ENCODE measurements around the gene SAE1. TPM values are rescaled to one million over a fixed set of nuclear protein-coding genes. Genes with fewer than 3 reads are reported as not detected.
"Not testable (repeated sequence)": the region's sequence is repeated elsewhere in the genome, so short reads cannot be mapped to it uniquely, and the experiment has no call there.

SAE1 gene
- total RNA-seq, 1 experiment from 2014 or later, result 324 TPM

- no peaks in the 10 kb centered on the region for H3K36me3 ChIP-seq
- H3K27me3 ChIP-seq (replicated peaks), result peaks cover 5% of the 10 kb centered on the region; the same call in 1 of the 2 replicates
- no peaks in the 10 kb centered on the region for H3K9me3 ChIP-seq (replicated peaks)
- no peak overlapping the region for H3K4me3 ChIP-seq
- H3K4me1 ChIP-seq (replicated peaks), result peaks cover 38% of the 10 kb centered on the region
- no peak for DNase-seq (ENCODE audit: low read depth in 1 of 2, low spot score in 2 of 2)
- H3K27ac ChIP-seq, result no peak overlapping the region
These were observed 111.4 kb downstream of the SAE1 start for GRCh38 chr19:47241919-47242577.

DNA sequence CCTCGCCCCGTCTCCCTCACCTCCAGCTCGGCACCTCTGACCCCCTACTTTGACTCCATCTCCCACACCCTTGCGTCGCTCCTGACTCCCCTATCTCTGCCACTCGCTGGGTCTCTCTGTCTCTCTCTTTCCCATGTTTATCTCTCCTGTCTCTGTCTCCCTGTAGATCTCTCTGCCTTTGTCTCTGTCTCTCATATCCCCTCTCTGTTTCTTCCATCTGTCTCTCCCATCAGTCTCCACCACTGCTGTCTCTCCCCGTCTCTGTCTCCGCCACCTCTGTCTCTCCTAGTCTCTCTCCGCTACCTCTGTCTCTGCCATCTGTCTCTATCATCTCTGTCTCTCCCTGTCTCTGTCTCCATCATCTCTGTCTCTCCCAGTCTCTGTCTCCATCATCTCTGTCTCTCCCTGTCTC lies 112.7 kb downstream of the SAE1 start:
- peak overlapping the region; percentile 28 for H3K4me3 ChIP-seq
- no peaks in the 10 kb centered on the region for H3K36me3 ChIP-seq
- peak overlapping the region; percentile 78 for H3K27ac ChIP-seq
- peaks cover 5% of the 10 kb centered on the region; the same call in 1 of the 2 replicates for H3K27me3 ChIP-seq (replicated peaks)
- H3K9me3 ChIP-seq (replicated peaks), result no peaks in the 10 kb centered on the region
- peaks cover 38% of the 10 kb centered on the region for H3K4me1 ChIP-seq (replicated peaks)
- no peak for DNase-seq (ENCODE audit: low read depth in 1 of 2, low spot score in 2 of 2)

DNA sequence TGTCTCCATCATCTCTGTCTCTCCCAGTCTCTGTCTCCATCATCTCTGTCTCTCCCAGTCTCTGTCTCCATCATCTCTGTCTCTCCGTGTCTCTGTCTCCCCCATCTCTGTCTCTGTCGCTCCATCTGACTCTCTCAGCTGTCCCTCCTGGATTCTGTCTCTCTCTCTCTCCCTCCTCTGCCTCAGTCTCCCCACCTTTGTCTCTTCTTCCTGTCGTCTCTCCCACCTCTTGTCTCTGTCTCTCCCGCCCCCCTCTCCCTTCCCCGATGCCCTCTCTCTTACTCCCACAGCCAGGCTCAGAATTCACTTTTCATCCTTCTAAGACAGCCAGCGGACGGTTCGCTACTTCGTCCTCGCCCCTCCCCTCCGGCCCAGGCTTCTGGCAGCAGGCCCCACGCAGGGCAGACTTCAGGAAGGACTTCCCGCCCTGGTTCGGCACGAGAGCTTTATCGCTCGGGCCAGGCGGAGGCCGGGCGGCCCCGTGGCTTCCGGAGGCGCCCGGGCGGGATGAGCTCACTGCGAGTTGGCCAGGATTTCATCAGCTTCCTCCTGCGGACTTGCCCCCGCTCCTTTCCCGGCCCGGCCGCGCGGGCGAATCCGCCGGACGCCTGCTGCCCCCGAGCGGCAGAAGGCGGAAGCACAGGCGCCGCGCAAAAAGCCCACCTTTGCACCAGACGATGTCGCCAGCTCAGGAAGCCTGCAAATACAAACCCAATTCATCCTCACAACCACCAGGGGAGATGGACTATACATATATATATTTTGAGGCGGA lies 113.3 kb downstream of the SAE1 start:
- Histone ChIP-seq H3K9me3 (replicated peaks) (no peaks in the 10 kb centered on the region), H3K36me3 (no peaks in the 10 kb centered on the region), H3K4me3 (peak overlapping the region; percentile 28), H3K4me1 (replicated peaks) (peaks cover 38% of the 10 kb centered on the region), H3K27me3 (replicated peaks) (peaks cover 5% of the 10 kb centered on the region; the same call in 1 of the 2 replicates), H3K27ac (peak overlapping the region; percentile 78)
- DNase-seq (ENCODE audit: low read depth in 1 of 2, low spot score in 2 of 2), result peak; percentile 97

DNA sequence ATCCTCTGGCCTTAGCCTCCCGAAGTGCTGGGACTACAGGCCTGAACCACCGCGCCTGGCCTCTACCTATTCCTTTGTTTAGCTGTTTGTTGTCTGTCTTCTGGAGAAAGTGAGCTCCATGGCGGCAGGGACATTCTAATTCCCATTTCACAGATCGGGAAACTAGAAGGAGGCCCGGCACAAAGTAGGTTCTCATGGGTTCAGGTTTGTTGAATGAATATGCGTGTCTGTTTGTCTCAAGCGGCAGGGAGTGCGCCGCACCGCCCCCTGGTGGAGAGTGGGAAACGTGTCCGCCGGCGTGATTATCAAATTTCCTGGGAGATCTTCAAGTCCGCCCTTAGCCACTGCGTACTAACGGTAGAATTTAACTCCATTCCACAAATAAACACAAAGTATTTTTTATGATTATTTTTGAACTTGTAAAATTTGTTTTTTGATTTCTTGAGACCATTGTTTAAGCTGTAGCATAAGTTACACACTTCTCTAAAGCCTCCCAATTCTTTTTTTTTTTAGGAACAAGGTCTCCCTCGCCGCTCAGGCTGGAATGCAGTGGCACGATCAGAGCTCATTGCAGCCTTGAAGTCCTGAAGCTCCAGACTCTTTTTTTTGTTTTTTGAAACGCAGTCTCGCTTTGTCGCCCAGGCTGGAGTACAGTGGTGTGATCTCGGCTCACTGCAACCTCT lies 116.8 kb downstream of the SAE1 start:
- peak; percentile 59 to 70 for DNase-seq (ENCODE audit: low read depth in 1 of 2, low spot score in 2 of 2)
- no peaks in the 10 kb centered on the region for H3K9me3 ChIP-seq (replicated peaks)
- no peaks in the 10 kb centered on the region for H3K27me3 ChIP-seq (replicated peaks)
- H3K36me3 ChIP-seq, result no peaks in the 10 kb centered on the region
- H3K4me1 ChIP-seq (replicated peaks), result peaks cover 31% of the 10 kb centered on the region
- H3K4me3 ChIP-seq, result no peak overlapping the region
- no peak overlapping the region for H3K27ac ChIP-seq

DNA sequence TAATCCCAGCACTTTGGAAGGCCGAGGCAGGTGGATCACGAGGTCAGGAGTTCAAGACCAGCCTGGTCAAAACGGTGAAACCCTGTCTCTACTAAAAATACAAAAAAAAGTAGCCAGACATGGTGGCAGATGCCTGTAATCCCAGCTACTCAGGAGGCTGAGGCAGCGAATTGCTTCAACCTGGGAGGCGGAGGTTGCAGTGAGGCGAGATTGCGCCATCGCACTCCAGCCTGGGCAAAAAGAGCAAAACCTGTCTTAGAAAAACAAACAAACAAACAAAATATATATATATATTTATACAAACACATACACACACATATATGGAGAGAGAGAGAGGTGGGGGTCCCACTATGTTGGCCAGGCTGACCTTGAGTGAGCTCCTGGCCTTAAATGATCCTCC lies 122.4 kb downstream of the SAE1 start:
- H3K9me3 ChIP-seq (replicated peaks); H3K27me3 ChIP-seq (replicated peaks); H3K36me3 ChIP-seq; DNase-seq (ENCODE audit: low read depth in 1 of 2, low spot score in 2 of 2); H3K4me3 ChIP-seq: not testable (repeated sequence)
- peaks cover 40% of the 10 kb centered on the region for H3K4me1 ChIP-seq (replicated peaks)
- H3K27ac ChIP-seq, result peak overlapping the region; percentile 59

DNA sequence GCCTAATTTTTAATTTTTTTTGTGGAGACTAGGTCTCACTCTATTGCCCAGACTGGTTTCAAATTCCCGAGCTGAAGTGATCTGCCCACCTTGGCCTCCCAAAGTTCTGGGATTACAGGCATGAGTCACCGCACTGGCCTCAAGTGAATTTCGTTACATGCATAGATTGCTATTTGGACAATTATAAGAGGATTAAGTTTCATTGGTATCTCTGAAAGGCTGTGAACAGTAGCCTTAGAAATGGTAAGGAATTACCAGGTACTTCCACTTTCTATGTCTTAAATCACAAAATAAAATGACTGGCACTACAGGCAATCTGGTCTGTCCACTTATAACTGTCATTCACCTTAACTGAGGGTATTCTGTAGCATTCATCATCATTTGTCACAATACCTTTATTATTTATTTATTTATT lies 122.8 kb downstream of the SAE1 start:
- Histone ChIP-seq H3K9me3 (replicated peaks) (no peaks in the 10 kb centered on the region), H3K4me1 (replicated peaks) (peaks cover 44% of the 10 kb centered on the region), H3K27ac (peak overlapping the region; percentile 59), H3K36me3 (peaks cover 9% of the 10 kb centered on the region), H3K27me3 (replicated peaks) (no peaks in the 10 kb centered on the region), H3K4me3 (no peak overlapping the region)
- DNase-seq (ENCODE audit: low read depth in 1 of 2, low spot score in 2 of 2), result peak; percentile 74 to 80

GRCh38 chr19:47253970-47254369 lies 123.3 kb downstream of the SAE1 start:
- H3K4me1 ChIP-seq (replicated peaks), result peaks cover 45% of the 10 kb centered on the region
- no peaks in the 10 kb centered on the region for H3K27me3 ChIP-seq (replicated peaks)
- no peak overlapping the region for H3K4me3 ChIP-seq
- H3K27ac ChIP-seq, result peak overlapping the region; percentile 59
- no peaks in the 10 kb centered on the region for H3K9me3 ChIP-seq (replicated peaks)
- peaks cover 14% of the 10 kb centered on the region for H3K36me3 ChIP-seq
- DNase-seq (ENCODE audit: low read depth in 1 of 2, low spot score in 2 of 2), result no peak

- Histone ChIP-seq H3K36me3 (peaks cover 35% of the 10 kb centered on the region), H3K27me3 (replicated peaks) (no peaks in the 10 kb centered on the region), H3K4me3 (peak within 1 kb of the TSS; percentile 50), H3K27ac (peak within 1 kb of the TSS; percentile 90), H3K9me3 (replicated peaks) (no peaks in the 10 kb centered on the region), H3K4me1 (replicated peaks) (peaks cover 38% of the 10 kb centered on the region)
- DNase-seq (ENCODE audit: low read depth in 1 of 2, low spot score in 2 of 2), result peak; percentile 92 to 97
These were observed 125.5 kb downstream of the SAE1 start, which contains the start of gene CCDC9 for GRCh38 chr19:47255879-47256692. TSS of gene CCDC9 (plus strand) at chr19:47256525. CDS start at chr19:47258401, 1,876 bp downstream.

- Histone ChIP-seq H3K27me3 (replicated peaks) (no peaks in the 10 kb centered on the region), H3K9me3 (replicated peaks) (no peaks in the 10 kb centered on the region), H3K36me3 (peaks cover 40% of the 10 kb centered on the region), H3K27ac (peak overlapping the region; percentile 90), H3K4me3 (peak overlapping the region; percentile 50), H3K4me1 (replicated peaks) (peaks cover 37% of the 10 kb centered on the region)
- DNase-seq (ENCODE audit: low read depth in 1 of 2, low spot score in 2 of 2), result peak; percentile 97 to 100
These were observed 126.2 kb downstream of the SAE1 start for GRCh38 chr19:47256693-47257410.

DNA sequence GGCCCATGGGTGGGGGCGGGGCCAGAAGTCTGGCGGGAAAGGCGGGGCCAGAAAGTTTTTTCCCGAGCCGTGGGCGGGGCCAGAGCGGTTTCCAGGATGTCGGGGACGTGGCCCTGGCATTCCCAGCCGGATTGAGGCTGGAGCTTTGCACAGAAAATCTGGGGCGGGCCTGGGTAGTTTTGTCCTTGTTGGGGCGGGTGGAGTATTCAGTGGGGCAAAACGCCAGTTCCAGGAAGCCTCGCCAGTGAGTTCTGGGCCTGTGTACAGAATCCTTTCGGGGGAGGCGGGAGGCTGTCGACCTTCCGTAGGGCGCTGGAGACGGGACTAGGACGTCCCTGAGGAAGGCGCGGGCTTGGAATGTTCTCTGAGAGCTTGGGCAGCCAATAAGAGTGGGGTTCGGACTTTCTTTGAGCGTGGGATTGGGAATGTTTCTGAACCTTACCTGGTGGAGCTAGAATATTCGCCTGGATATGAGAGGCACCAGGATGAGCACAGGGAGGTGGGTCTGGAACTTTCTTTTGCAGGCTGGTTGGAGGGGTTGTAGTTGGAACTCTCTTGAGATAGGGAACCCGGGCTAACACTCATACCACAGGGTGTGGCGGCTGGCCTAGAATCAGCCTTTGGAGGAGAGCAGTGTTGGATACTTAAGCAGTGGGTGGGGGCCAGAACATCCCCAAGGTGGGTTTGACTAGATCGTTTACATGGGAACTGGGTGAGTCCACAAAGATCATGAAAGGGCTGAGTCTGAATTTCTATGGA lies 127.0 kb downstream of the SAE1 start:
- H3K27me3 ChIP-seq (replicated peaks), result no peaks in the 10 kb centered on the region
- H3K36me3 ChIP-seq, result peaks cover 46% of the 10 kb centered on the region
- peak overlapping the region; percentile 81 for H3K27ac ChIP-seq
- H3K4me3 ChIP-seq, result peak overlapping the region; percentile 50
- no peak for DNase-seq (ENCODE audit: low read depth in 1 of 2, low spot score in 2 of 2)
- no peaks in the 10 kb centered on the region for H3K9me3 ChIP-seq (replicated peaks)
- peaks cover 34% of the 10 kb centered on the region for H3K4me1 ChIP-seq (replicated peaks)

GRCh38 chr19:47258434-47258833 lies 127.8 kb downstream of the SAE1 start:
- Histone ChIP-seq H3K4me3 (peak overlapping the region; percentile 50), H3K9me3 (replicated peaks) (no peaks in the 10 kb centered on the region), H3K27ac (no peak overlapping the region), H3K27me3 (replicated peaks) (no peaks in the 10 kb centered on the region), H3K36me3 (peaks cover 55% of the 10 kb centered on the region), H3K4me1 (replicated peaks) (peaks cover 26% of the 10 kb centered on the region)
- DNase-seq (ENCODE audit: low read depth in 1 of 2, low spot score in 2 of 2), result no peak

DNA sequence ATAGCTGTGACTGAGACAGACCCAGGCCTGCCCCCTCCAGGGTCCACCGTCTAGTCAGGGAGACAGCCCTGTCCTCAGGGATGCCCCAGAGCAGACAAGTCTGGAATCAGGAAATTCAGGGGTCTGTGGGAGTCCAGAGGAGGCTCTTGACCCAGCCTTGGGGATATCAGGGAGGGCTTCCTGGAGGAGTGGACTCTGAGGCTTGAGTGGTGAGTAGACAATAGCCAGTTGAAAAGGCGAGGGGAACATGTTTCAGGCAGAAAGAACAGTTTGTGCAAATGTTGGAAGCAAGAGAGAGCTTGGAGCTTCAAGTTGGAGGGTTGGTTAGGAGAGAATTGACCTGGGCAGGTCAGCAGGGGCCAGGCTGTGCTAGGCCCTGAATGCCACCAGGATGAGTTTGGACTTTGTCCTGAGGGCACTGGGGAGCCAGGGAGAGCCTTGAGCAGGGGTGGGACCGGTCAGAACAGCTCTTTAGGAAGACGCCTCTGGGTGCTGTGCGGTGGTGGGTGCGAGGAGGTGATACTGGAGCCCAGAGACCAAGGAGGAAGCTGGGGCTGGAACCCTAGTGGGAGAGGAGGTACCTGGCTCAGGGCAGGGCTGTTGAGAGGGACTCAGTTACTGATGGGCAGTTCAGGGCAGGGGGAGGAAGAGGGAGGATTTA lies 128.4 kb downstream of the SAE1 start:
- no peak for DNase-seq (ENCODE audit: low read depth in 1 of 2, low spot score in 2 of 2)
- Histone ChIP-seq H3K9me3 (replicated peaks) (no peaks in the 10 kb centered on the region), H3K27ac (no peak overlapping the region), H3K36me3 (peaks cover 61% of the 10 kb centered on the region), H3K4me1 (replicated peaks) (peaks cover 20% of the 10 kb centered on the region), H3K27me3 (replicated peaks) (no peaks in the 10 kb centered on the region), H3K4me3 (no peak overlapping the region)
